Thoracic aorta (tissue), 2 donors: ENCODE results near the gene RBKS. TPM values are rescaled to one million over a fixed set of nuclear protein-coding genes. Genes with fewer than 3 reads are reported as not detected.

Source experiments
- ATAC-seq: fragments of 150-250 bp; one replicate; pipeline ENCODE4 v1.8.0; 2017; ENCODE audit warnings: low read depth; ENCODE audit not compliant: insufficient number of reproducible peaks, low FRiP score
- DNase-seq: peaks from one replicate; pipeline ENCODE4 v3.0.0-alpha.2; 2020; ENCODE audit warnings: low spot score
- H3K27ac ChIP-seq, 2 donors: fragments of 200-600 bp; sonication (generic); 1 replicate in 1 of 2; 2 replicates in 1 of 2; pipeline ENCODE4 v1.5.1; 2016; ENCODE audit warnings: mild to moderate bottlenecking in 2 of 2, moderate library complexity in 2 of 2
- H3K27me3 ChIP-seq: fragments of 200-600 bp; sonication (generic); replicated peaks from 2 replicates; pipeline ENCODE4 v1.6.0; 2016; ENCODE audit warnings: mild to moderate bottlenecking; ENCODE audit not compliant: insufficient read depth
- H3K36me3 ChIP-seq: fragments of 200-600 bp; sonication (generic); one replicate; pipeline ENCODE4 v1.5.1; 2016
- H3K4me1 ChIP-seq, 2 donors: fragments of 200-600 bp; sonication (generic); 1 replicate in 1 of 2; 2 replicates in 1 of 2; pipeline versions ENCODE4 v1.5.1 to v1.6.0; 2016; ENCODE audit warnings: low read depth in 2 of 2, mild to moderate bottlenecking in 1 of 2; ENCODE audit not compliant: control insufficient read depth in 1 of 2
- H3K4me3 ChIP-seq: fragments of 200-600 bp; sonication (generic); 2 replicates; pipeline ENCODE4 v1.5.1; 2016; ENCODE audit warnings: mild to moderate bottlenecking
- H3K9me3 ChIP-seq: fragments of 200-600 bp; sonication (generic); 2 replicates; pipeline ENCODE4 v1.5.1; 2016
- CTCF ChIP-seq: fragments of 200-600 bp; sonication (generic); IDR thresholded peaks from one replicate; pipeline ENCODE4 v1.5.1; 2019; ENCODE audit warnings: antibody characterized with exemption
- total RNA-seq, 2 donors: library from RNA; depleted of rRNA; stranded (reverse); fragments of >200 nt; gene quantifications; one replicate each; pipeline versions ENCODE4 v1.1.0 to v1.2.3, GENCODE V29; 2016

The RBKS gene
- total RNA-seq, 2 donors from 2014 or later, result 3.1 to 5.0 TPM

DNA sequence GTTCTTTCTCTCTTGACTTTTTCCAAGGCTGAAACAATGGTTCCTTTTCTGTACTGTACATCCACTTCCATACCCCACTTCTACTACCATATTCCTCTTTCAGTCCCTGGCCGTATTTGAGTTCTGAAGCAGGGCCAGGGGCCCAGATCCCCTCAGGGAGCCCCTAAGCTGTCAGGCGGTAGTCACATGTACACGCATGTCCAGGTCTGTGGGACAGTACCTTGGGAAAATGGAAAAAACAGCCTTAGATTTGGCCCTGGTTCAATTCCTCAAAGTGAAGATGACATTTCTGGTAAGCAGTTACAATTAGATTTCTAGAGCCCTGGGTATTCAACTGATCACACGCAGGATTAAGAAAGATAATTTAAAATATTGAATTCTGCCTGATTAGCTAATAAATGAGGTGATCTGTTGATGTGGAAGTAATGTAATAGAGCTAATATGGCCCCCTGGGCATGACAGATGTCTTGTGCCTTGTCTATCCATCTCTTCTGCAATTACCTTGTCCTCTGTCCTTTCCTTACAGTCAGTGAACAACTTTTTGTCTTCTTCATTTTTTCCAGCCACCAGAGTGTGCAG lies 74.2 kb downstream of the RBKS start:
- H3K36me3 ChIP-seq, result no peaks in the 10 kb centered on the region
- H3K27ac ChIP-seq, result no peak overlapping the region
- no peaks in the 10 kb centered on the region for H3K9me3 ChIP-seq
- no peak for DNase-seq
- no peaks in the 10 kb centered on the region for H3K4me1 ChIP-seq
- no peak overlapping the region for H3K4me3 ChIP-seq
- TF ChIP-seq CTCF, result no peak
- ATAC-seq, result no peak
- no peaks in the 10 kb centered on the region for H3K27me3 ChIP-seq

DNA sequence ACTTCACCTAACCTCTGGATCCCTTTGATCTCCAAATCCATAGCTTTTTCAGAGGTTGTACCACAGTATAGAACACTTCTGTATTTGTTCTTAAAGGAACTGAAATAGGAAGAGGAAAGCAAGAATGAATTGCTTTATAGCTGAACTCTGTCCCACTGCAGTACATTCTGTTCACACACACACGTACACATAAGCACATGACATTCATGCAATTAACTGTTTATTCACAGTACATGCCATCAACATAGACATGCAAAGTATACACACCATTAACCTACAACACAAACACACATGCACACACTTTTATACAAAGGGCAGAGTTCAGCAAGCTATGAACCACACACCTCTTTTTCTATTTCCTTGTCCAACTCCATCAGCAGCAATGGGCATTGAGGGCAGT lies 75.4 kb downstream of the RBKS start:
- Histone ChIP-seq H3K4me3 (no peak overlapping the region), H3K27ac (no peak overlapping the region), H3K4me1 (peaks cover 0 to 7% of the 10 kb centered on the region in 2 donors), H3K27me3 (no peaks in the 10 kb centered on the region), H3K9me3 (no peaks in the 10 kb centered on the region), H3K36me3 (no peaks in the 10 kb centered on the region)
- TF ChIP-seq CTCF, result no peak
- no peak for DNase-seq
- no peak for ATAC-seq

GRCh38 chr2:27811768-27812167 lies 78.4 kb downstream of the RBKS start:
- DNase-seq, result no peak
- H3K9me3 ChIP-seq, result no peaks in the 10 kb centered on the region
- ATAC-seq, result no peak
- no peak for TF ChIP-seq CTCF
- H3K36me3 ChIP-seq, result no peaks in the 10 kb centered on the region
- no peak overlapping the region for H3K4me3 ChIP-seq
- peaks cover 7 to 17% of the 10 kb centered on the region in 2 donors for H3K4me1 ChIP-seq
- H3K27me3 ChIP-seq, result no peaks in the 10 kb centered on the region
- no peak overlapping the region for H3K27ac ChIP-seq

DNA sequence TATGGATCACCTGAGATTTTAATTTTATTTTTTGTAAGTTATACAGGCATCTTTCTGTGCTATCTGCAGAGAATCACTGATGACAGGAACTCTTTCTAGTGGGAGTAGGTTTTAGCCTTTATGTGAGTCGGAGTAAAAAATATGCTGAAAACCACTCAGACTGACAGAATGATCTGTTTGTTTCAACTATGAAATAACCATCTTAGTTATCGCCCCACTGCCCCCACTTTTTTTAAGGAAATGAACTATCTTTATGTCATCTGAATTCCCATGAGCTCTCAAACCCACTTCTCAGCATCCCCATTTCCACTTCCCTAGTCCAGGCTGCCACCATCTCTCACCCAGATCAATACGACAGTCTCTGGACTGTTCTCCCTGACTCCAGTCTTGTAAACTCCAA lies 79.7 kb downstream of the RBKS start:
- H3K9me3 ChIP-seq, result no peaks in the 10 kb centered on the region
- ATAC-seq (no peak), DNase-seq (no peak)
- no peaks in the 10 kb centered on the region for H3K27me3 ChIP-seq
- H3K4me3 ChIP-seq, result no peak overlapping the region
- H3K27ac ChIP-seq, result peak overlapping the region in 1 of 2 donors; percentile 31
- TF ChIP-seq CTCF, result no peak
- peaks cover 7 to 17% of the 10 kb centered on the region in 2 donors for H3K4me1 ChIP-seq
- H3K36me3 ChIP-seq, result no peaks in the 10 kb centered on the region

- no peaks in the 10 kb centered on the region for H3K27me3 ChIP-seq
- no peak for TF ChIP-seq CTCF
- H3K4me3 ChIP-seq, result no peak overlapping the region
- ATAC-seq (peak; percentile 60), DNase-seq (no peak)
- peaks cover 7 to 17% of the 10 kb centered on the region in 2 donors for H3K4me1 ChIP-seq
- H3K27ac ChIP-seq, result peak overlapping the region; percentile 8 to 31
- no peaks in the 10 kb centered on the region for H3K9me3 ChIP-seq
- H3K36me3 ChIP-seq, result no peaks in the 10 kb centered on the region
Measured at GRCh38 chr2:27809761-27810241, 80.4 kb downstream of the RBKS start.
